Naive B cell (primary cell): ENCODE data around the gene COL24A1. TPM values are rescaled to one million over a fixed set of nuclear protein-coding genes. Genes with fewer than 3 reads are reported as not detected.
"Not testable (repeated sequence)": the region's sequence is repeated elsewhere in the genome, so short reads cannot be mapped to it uniquely, and the experiment has no call there.

Experiments
- ATAC-seq, 2 donors: fragments of 150-1000 bp; cut with Tn5 transposase; 2 replicates each; pipeline ENCODE4 v1.10.0; 2021; ENCODE audit warnings: low read depth in 2 of 2, mild to moderate bottlenecking in 2 of 2, moderate library complexity in 2 of 2
- DNase-seq: peaks from one replicate; pipeline ENCODE4 v3.0.0; 2022
- H3K27ac Mint-ChIP-seq, 6 donors: one replicate each; pipeline ENCODE4 v1.8.0; 2020 to 2022; ENCODE audit warnings: mild to moderate bottlenecking in 6 of 6, mixed read lengths in 6 of 6, moderate library complexity in 5 of 6, inconsistent platforms in 2 of 6
- H3K27me3 Mint-ChIP-seq, 3 donors: one replicate each; pipeline ENCODE4 v1.8.0; 2021 to 2022; ENCODE audit warnings: mixed read lengths in 3 of 3, mild to moderate bottlenecking in 1 of 3
- H3K36me3 Mint-ChIP-seq, 2 donors: one replicate each; pipeline ENCODE4 v1.8.0; 2020 to 2022; ENCODE audit warnings: mixed read lengths in 2 of 2, inconsistent platforms in 1 of 2, mild to moderate bottlenecking in 1 of 2
- H3K4me1 Mint-ChIP-seq, 3 donors: one replicate each; pipeline ENCODE4 v1.8.0; 2020 to 2022; ENCODE audit warnings: mixed read lengths in 3 of 3, inconsistent platforms in 1 of 3, mild to moderate bottlenecking in 1 of 3, moderate library complexity in 1 of 3
- H3K4me3 Mint-ChIP-seq, 8 donors: one replicate each; pipeline ENCODE4 v1.8.0; 2020 to 2022; ENCODE audit warnings: mild to moderate bottlenecking in 8 of 8, mixed read lengths in 8 of 8, moderate library complexity in 8 of 8, inconsistent platforms in 2 of 8
- H3K9me3 Mint-ChIP-seq, 7 donors: one replicate each; pipeline ENCODE4 v1.8.0; 2020 to 2022; ENCODE audit warnings: mixed read lengths in 7 of 7, mild to moderate bottlenecking in 5 of 7, inconsistent platforms in 2 of 7, moderate library complexity in 1 of 7
- polyA plus RNA-seq, 6 donors: library from polyadenylated mRNA; unstranded; fragments of 300-500 nt; fragmentation: Illumina TruSeq; gene quantifications; one replicate each; pipeline ENCODE4 v1.2.3, GENCODE V29; 2021; ENCODE audit warnings: low read depth in 6 of 6

COL24A1 gene
- polyA plus RNA-seq, 6 donors from 2014 or later = not detected

- peaks cover 0 to 21% (median 13%) of the 10 kb centered on the region in 7 donors for H3K9me3 Mint-ChIP-seq
- not testable (repeated sequence) for H3K27ac Mint-ChIP-seq, ATAC-seq, H3K4me3 Mint-ChIP-seq, DNase-seq, H3K4me1 Mint-ChIP-seq
- H3K36me3 Mint-ChIP-seq = peaks cover 10 to 11% of the 10 kb centered on the region in 2 donors
- H3K27me3 Mint-ChIP-seq = peaks cover 5 to 17% (median 9%) of the 10 kb centered on the region in 3 donors
Observed at GRCh38 chr1:85714418-85715114, 442.0 kb downstream of the COL24A1 start.

GRCh38 chr1:85708829-85709227, 447.7 kb downstream of the COL24A1 start:
- Mint-ChIP-seq H3K27ac (peak overlapping the region in 1 of 6 donors; percentile 51), H3K27me3 (peaks cover 0 to 6% (median 5%) of the 10 kb centered on the region in 3 donors), H3K4me1 (peaks cover 4 to 18% (median 11%) of the 10 kb centered on the region in 3 donors), H3K9me3 (peaks cover 0 to 5% (median 4%) of the 10 kb centered on the region in 7 donors), H3K36me3 (peaks cover 21 to 22% of the 10 kb centered on the region in 2 donors), H3K4me3 (no peak overlapping the region)
- DNase-seq = no peak
- ATAC-seq = no peak

GRCh38 chr1:85707990-85708828, 448.4 kb downstream of the COL24A1 start, which contains the start of gene ZNHIT6:
TSS of gene ZNHIT6 (minus strand) at chr1:85708433. CDS start at chr1:85708284, 149 bp downstream.
- Mint-ChIP-seq H3K4me3 (no peak within 1 kb of the TSS), H3K27ac (peak within 1 kb of the TSS in 1 of 6 donors; percentile 51), H3K27me3 (no peaks in the 10 kb centered on the region), H3K9me3 (peaks cover 0 to 2% (median 0%) of the 10 kb centered on the region in 7 donors), H3K4me1 (peaks cover 11 to 22% (median 16%) of the 10 kb centered on the region in 3 donors), H3K36me3 (peaks cover 24% of the 10 kb centered on the region in 2 donors)
- DNase-seq (peak; percentile 85), ATAC-seq (peak; percentile 90 to 92)

GRCh38 chr1:85707267-85707989, 449.1 kb downstream of the COL24A1 start:
- no peak overlapping the region for H3K4me3 Mint-ChIP-seq
- ATAC-seq (peak in 1 of 2 donors; percentile 7), DNase-seq (no peak)
- H3K4me1 Mint-ChIP-seq = peaks cover 11 to 25% (median 16%) of the 10 kb centered on the region in 3 donors
- H3K27ac Mint-ChIP-seq = no peak overlapping the region
- no peaks in the 10 kb centered on the region for H3K27me3 Mint-ChIP-seq
- H3K36me3 Mint-ChIP-seq = peaks cover 24 to 25% of the 10 kb centered on the region in 2 donors
- peaks cover 0 to 2% (median 0%) of the 10 kb centered on the region in 7 donors for H3K9me3 Mint-ChIP-seq

GRCh38 chr1:85705940-85706339, 450.6 kb downstream of the COL24A1 start:
- peaks cover 24 to 31% of the 10 kb centered on the region in 2 donors for H3K36me3 Mint-ChIP-seq
- H3K27ac Mint-ChIP-seq = peak overlapping the region in 2 of 6 donors; percentile 57 to 69
- ATAC-seq (no peak), DNase-seq (no peak)
- H3K27me3 Mint-ChIP-seq = no peaks in the 10 kb centered on the region
- H3K4me3 Mint-ChIP-seq = peak overlapping the region in 4 of 8 donors; percentile 16 to 48 (median 35)
- peaks cover 11 to 25% (median 16%) of the 10 kb centered on the region in 3 donors for H3K4me1 Mint-ChIP-seq
- H3K9me3 Mint-ChIP-seq = peaks cover 0 to 2% (median 0%) of the 10 kb centered on the region in 7 donors

- Mint-ChIP-seq H3K4me3 (no peak overlapping the region), H3K36me3 (peaks cover 17 to 49% of the 10 kb centered on the region in 2 donors), H3K27ac (no peak overlapping the region), H3K27me3 (no peaks in the 10 kb centered on the region), H3K4me1 (peaks cover 7 to 25% (median 11%) of the 10 kb centered on the region in 3 donors), H3K9me3 (peaks cover 0 to 2% (median 0%) of the 10 kb centered on the region in 7 donors)
- DNase-seq (no peak), ATAC-seq (no peak)
Observed at GRCh38 chr1:85700422-85700821, 456.1 kb downstream of the COL24A1 start.

GRCh38 chr1:85697895-85698294, 458.7 kb downstream of the COL24A1 start:
- no peak overlapping the region for H3K4me3 Mint-ChIP-seq
- ATAC-seq = no peak
- no peak for DNase-seq
- no peaks in the 10 kb centered on the region for H3K9me3 Mint-ChIP-seq
- no peaks in the 10 kb centered on the region for H3K27me3 Mint-ChIP-seq
- H3K4me1 Mint-ChIP-seq = peaks cover 3 to 12% (median 8%) of the 10 kb centered on the region in 3 donors
- H3K27ac Mint-ChIP-seq = peak overlapping the region in 1 of 6 donors; percentile 36
- H3K36me3 Mint-ChIP-seq = peaks cover 0 to 33% of the 10 kb centered on the region in 2 donors

GRCh38 chr1:85692730-85693314, 463.8 kb downstream of the COL24A1 start:
- Mint-ChIP-seq H3K9me3 (no peaks in the 10 kb centered on the region), H3K36me3 (peaks cover 0 to 23% of the 10 kb centered on the region in 2 donors), H3K27ac (peak overlapping the region in 1 of 6 donors; percentile 20), H3K27me3 (no peaks in the 10 kb centered on the region), H3K4me1 (peaks cover 6 to 19% (median 6%) of the 10 kb centered on the region in 3 donors), H3K4me3 (no peak overlapping the region)
- DNase-seq (no peak), ATAC-seq (no peak)

GRCh38 chr1:85689775-85690404, 466.7 kb downstream of the COL24A1 start:
- Mint-ChIP-seq H3K27ac (peak overlapping the region in 4 of 6 donors; percentile 0 to 93 (median 64)), H3K9me3 (peaks cover 0 to 1% (median 0%) of the 10 kb centered on the region in 7 donors), H3K4me3 (no peak overlapping the region), H3K36me3 (peaks cover 7 to 19% of the 10 kb centered on the region in 2 donors), H3K27me3 (no peaks in the 10 kb centered on the region), H3K4me1 (peaks cover 6 to 19% (median 6%) of the 10 kb centered on the region in 3 donors)
- no peak for DNase-seq
- no peak for ATAC-seq

GRCh38 chr1:85683292-85684025, 473.1 kb downstream of the COL24A1 start:
- Mint-ChIP-seq H3K9me3 (peaks cover 0 to 1% (median 0%) of the 10 kb centered on the region in 7 donors), H3K4me3 (no peak overlapping the region), H3K4me1 (peaks cover 0 to 4% (median 0%) of the 10 kb centered on the region in 3 donors), H3K36me3 (peaks cover 16 to 27% of the 10 kb centered on the region in 2 donors), H3K27ac (no peak overlapping the region), H3K27me3 (no peaks in the 10 kb centered on the region)
- no peak for DNase-seq
- ATAC-seq = no peak

- DNase-seq (no peak), ATAC-seq (no peak)
- Mint-ChIP-seq H3K27ac (peak overlapping the region in 1 of 6 donors; percentile 13), H3K4me3 (no peak overlapping the region), H3K9me3 (no peaks in the 10 kb centered on the region), H3K36me3 (peaks cover 14 to 19% of the 10 kb centered on the region in 2 donors), H3K4me1 (peaks cover 0 to 4% (median 0%) of the 10 kb centered on the region in 3 donors), H3K27me3 (no peaks in the 10 kb centered on the region)
Observed at GRCh38 chr1:85681087-85681486, 475.5 kb downstream of the COL24A1 start.
